Measurements from ENCODE around the gene HTATIP2. TPM values are rescaled to one million over a fixed set of nuclear protein-coding genes. Genes with fewer than 3 reads are reported as not detected.

The HTATIP2 gene
- total RNA-seq, 1 experiment from 2014 or later = 43.4 TPM

DNA sequence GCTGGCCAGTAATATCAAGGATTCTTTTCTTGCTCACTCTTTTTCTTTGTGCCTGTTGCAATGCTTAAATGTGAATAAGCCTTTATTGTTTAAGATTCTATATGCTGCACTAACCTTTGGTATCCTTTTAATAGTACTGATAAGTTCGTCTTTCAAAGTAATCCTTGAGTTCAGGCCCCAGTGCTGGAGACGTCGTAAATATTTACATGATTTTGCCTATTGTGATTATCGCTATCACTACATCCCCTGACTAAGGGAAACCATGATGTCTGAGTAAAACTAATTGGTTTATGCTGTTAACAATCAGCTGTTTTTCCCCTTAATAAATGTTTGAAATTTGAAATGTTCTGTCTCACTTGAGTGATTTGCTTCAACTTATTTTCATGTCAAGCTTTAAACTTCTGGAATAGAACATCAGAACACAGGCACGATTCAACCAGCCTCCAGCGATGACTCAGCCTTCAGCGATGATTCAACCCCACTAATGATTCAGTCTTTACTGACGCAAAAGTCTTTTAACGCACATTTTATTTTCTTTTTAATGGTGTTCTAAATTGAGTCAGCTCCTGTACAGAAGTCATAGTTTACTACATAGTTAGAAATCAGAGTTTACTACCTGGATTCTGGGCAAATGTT, 3.9 kb downstream of the HTATIP2 start:
- peak overlapping the region; percentile 53 for H3K27ac ChIP-seq (ENCODE audit: low read depth, low read length)
- ATAC-seq (peak; percentile 49), DNase-seq (ENCODE audit: low read depth, low spot score) (peak; percentile 64)
- H3K4me1 ChIP-seq (ENCODE audit: control insufficient read depth in 1 of 2, insufficient read depth in 2 of 2, low read length in 2 of 2) = peaks cover 26 to 57% of the 10 kb centered on the region in 2 experiments
- no peaks in the 10 kb centered on the region for H3K9me3 ChIP-seq (ENCODE audit: control insufficient read depth in 1 of 2, insufficient read depth in 1 of 2, low read depth in 1 of 2, low read length in 2 of 2)
- intact Hi-C loops (cut with micrococcal nuclease) = no loop called here
- no peaks in the 10 kb centered on the region for H3K36me3 ChIP-seq (ENCODE audit: control insufficient read depth in 1 of 2, insufficient read depth in 2 of 2, low read length in 2 of 2)
- H3K79me2 ChIP-seq (ENCODE audit: insufficient read depth, low read length) = peaks cover 12% of the 10 kb centered on the region; the same call in 1 of the 2 replicates
- BruUV-seq (replicated peaks) = no TSS peak
- no peaks in the 10 kb centered on the region for H3K27me3 ChIP-seq (ENCODE audit: insufficient read depth, low read length)
- H3K9ac ChIP-seq (ENCODE audit: low read length) = peak overlapping the region; percentile 51
- POLR2A ChIA-PET = no interaction called here
- CTCF ChIA-PET = interaction anchor here (1.1 to 1.9 kb wide), 3 partner anchors 12 to 240 kb away, joined by 4 to 5 read pairs (median 4); no protein-coding TSS in a partner anchor
- H3K4me3 ChIP-seq (replicated peaks in 1 of 2; ENCODE audit: low read depth in 1 of 2, low read length in 2 of 2) = peak overlapping the region; percentile 13 to 19; a peak in 2 of 4 replicates
- no peak overlapping the region for H2AFZ ChIP-seq (ENCODE audit: low read depth, low read length, poor library complexity, severe bottlenecking)
- H3K4me2 ChIP-seq (ENCODE audit: low read length) = peak overlapping the region; percentile 67
- RAD21 ChIA-PET (ENCODE audit: low non-redundant PET in 1 of 2, low total read pairs in 2 of 2, uncharacterized antibody in 2 of 2, unreplicated experiment in 2 of 2) = no interaction called here
- no peaks in the 10 kb centered on the region for H3K9me2 ChIP-seq (ENCODE audit: insufficient read depth)
- no peaks in the 10 kb centered on the region for H4K20me1 ChIP-seq (ENCODE audit: insufficient read depth)
- TF ChIP-seq, protein P1, sequence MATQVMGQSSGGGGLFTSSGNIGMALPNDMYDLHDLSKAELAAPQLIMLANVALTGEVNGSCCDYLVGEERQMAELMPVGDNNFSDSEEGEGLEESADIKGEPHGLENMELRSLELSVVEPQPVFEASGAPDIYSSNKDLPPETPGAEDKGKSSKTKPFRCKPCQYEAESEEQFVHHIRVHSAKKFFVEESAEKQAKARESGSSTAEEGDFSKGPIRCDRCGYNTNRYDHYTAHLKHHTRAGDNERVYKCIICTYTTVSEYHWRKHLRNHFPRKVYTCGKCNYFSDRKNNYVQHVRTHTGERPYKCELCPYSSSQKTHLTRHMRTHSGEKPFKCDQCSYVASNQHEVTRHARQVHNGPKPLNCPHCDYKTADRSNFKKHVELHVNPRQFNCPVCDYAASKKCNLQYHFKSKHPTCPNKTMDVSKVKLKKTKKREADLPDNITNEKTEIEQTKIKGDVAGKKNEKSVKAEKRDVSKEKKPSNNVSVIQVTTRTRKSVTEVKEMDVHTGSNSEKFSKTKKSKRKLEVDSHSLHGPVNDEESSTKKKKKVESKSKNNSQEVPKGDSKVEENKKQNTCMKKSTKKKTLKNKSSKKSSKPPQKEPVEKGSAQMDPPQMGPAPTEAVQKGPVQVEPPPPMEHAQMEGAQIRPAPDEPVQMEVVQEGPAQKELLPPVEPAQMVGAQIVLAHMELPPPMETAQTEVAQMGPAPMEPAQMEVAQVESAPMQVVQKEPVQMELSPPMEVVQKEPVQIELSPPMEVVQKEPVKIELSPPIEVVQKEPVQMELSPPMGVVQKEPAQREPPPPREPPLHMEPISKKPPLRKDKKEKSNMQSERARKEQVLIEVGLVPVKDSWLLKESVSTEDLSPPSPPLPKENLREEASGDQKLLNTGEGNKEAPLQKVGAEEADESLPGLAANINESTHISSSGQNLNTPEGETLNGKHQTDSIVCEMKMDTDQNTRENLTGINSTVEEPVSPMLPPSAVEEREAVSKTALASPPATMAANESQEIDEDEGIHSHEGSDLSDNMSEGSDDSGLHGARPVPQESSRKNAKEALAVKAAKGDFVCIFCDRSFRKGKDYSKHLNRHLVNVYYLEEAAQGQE (IDR thresholded peaks at IDR 0.05; ENCODE audit: low read depth) = no peak
- TF ChIP-seq TCF7L2 (IDR thresholded peaks at IDR 0.05; ENCODE audit: borderline replicate concordance, extremely low read depth, insufficient read depth, insufficient read length) = peak; percentile 41
- TF ChIP-seq, protein P2, sequence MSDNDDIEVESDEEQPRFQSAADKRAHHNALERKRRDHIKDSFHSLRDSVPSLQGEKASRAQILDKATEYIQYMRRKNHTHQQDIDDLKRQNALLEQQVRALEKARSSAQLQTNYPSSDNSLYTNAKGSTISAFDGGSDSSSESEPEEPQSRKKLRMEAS (IDR thresholded peaks at IDR 0.05) = no peak; the same call in none of the 2 replicates
- TF ChIP-seq EZH2phosphoT487 (IDR thresholded peaks at IDR 0.05; ENCODE audit: borderline replicate concordance) = no peak
- TF ChIP-seq YY1 (IDR thresholded peaks at IDR 0.05; ENCODE audit: extremely low read depth, insufficient replicate concordance, low read depth, low read length) = no peak
- TF ChIP-seq, protein P3, sequence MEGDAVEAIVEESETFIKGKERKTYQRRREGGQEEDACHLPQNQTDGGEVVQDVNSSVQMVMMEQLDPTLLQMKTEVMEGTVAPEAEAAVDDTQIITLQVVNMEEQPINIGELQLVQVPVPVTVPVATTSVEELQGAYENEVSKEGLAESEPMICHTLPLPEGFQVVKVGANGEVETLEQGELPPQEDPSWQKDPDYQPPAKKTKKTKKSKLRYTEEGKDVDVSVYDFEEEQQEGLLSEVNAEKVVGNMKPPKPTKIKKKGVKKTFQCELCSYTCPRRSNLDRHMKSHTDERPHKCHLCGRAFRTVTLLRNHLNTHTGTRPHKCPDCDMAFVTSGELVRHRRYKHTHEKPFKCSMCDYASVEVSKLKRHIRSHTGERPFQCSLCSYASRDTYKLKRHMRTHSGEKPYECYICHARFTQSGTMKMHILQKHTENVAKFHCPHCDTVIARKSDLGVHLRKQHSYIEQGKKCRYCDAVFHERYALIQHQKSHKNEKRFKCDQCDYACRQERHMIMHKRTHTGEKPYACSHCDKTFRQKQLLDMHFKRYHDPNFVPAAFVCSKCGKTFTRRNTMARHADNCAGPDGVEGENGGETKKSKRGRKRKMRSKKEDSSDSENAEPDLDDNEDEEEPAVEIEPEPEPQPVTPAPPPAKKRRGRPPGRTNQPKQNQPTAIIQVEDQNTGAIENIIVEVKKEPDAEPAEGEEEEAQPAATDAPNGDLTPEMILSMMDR (IDR thresholded peaks at IDR 0.05 in 2 of 3, conservative IDR thresholded peaks at IDR 0.05 in 1 of 3; ENCODE audit: borderline replicate concordance in 1 of 3, insufficient read depth in 1 of 3, low read depth in 2 of 3, low read length in 2 of 3) = no peak
- TF ChIP-seq ELF1 (IDR thresholded peaks at IDR 0.05; ENCODE audit: borderline replicate concordance, low read depth) = no peak
- TF ChIP-seq RAD21 (IDR thresholded peaks at IDR 0.05; ENCODE audit: low read depth) = no peak
- peak; percentile 98 for TF ChIP-seq JUND (IDR thresholded peaks at IDR 0.05)
- TF ChIP-seq CBX3 (IDR thresholded peaks at IDR 0.05; ENCODE audit: low read depth) = peak; percentile 67; the same call in 1 of the 2 replicates
- no peak for TF ChIP-seq EGR1 (IDR thresholded peaks at IDR 0.05; ENCODE audit: low read depth)
- TF ChIP-seq, protein P4, sequence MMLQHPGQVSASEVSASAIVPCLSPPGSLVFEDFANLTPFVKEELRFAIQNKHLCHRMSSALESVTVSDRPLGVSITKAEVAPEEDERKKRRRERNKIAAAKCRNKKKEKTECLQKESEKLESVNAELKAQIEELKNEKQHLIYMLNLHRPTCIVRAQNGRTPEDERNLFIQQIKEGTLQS (IDR thresholded peaks at IDR 0.05) = no peak
- TF ChIP-seq POLR2AphosphoS5 (IDR thresholded peaks at IDR 0.05; ENCODE audit: low read depth, low read length) = peak; percentile 35; the same call in 1 of the 2 replicates
- TF ChIP-seq SIN3A (IDR thresholded peaks at IDR 0.05; ENCODE audit: low read depth) = peak; percentile 74
- TF ChIP-seq ZFX (IDR thresholded peaks at IDR 0.05) = no peak
- TF ChIP-seq SRF (IDR thresholded peaks at IDR 0.05; ENCODE audit: low read depth) = peak; percentile 63
- no peak for TF ChIP-seq ZNF274 (IDR thresholded peaks at IDR 0.05; ENCODE audit: low read depth, low read length)
- TF ChIP-seq, protein P5, sequence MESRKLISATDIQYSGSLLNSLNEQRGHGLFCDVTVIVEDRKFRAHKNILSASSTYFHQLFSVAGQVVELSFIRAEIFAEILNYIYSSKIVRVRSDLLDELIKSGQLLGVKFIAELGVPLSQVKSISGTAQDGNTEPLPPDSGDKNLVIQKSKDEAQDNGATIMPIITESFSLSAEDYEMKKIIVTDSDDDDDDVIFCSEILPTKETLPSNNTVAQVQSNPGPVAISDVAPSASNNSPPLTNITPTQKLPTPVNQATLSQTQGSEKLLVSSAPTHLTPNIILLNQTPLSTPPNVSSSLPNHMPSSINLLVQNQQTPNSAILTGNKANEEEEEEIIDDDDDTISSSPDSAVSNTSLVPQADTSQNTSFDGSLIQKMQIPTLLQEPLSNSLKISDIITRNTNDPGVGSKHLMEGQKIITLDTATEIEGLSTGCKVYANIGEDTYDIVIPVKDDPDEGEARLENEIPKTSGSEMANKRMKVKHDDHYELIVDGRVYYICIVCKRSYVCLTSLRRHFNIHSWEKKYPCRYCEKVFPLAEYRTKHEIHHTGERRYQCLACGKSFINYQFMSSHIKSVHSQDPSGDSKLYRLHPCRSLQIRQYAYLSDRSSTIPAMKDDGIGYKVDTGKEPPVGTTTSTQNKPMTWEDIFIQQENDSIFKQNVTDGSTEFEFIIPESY (IDR thresholded peaks at IDR 0.05; ENCODE audit: extremely low read depth, insufficient replicate concordance, low read length) = no peak
- TF ChIP-seq SP1 (IDR thresholded peaks at IDR 0.05; ENCODE audit: low read depth) = peak; percentile 75
- TF ChIP-seq POLR2A (IDR thresholded peaks at IDR 0.05; ENCODE audit: borderline replicate concordance, extremely low read depth, insufficient read depth, insufficient read length) = no peak
